ENCODE data around the gene SEMA3D. TPM values are rescaled to one million over a fixed set of nuclear protein-coding genes. Genes with fewer than 3 reads are reported as not detected.

The SEMA3D gene
- total and polyA plus RNA-seq, 9 of the 15 experiments (the other 6 are each of a cell fraction or from before 2014, with no cell fraction given): 0.01 to 0.10 (median 0.04) TPM; not detected in 1

DNA sequence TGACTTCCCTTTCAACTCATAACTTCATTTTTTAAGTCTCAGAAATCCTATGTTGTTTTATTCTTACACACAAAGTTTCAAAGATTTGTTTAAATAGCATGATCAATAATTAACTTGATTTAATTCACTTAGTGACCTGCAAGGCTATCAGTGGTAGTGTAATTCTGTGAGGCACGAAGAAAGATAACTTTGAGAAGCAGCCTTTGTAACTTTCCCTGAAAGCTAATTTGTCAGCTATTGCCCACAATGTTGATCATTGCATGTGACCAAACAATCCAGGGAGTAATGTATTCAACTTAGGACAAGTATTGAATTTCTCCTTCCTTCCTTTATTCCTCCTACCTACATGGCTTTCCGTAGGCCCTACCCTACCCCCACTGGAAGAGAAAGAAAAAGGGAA lies 111.0 kb downstream of the SEMA3D start:
- ATAC-seq: no peak
- 0% methylated on average over 2 of the region's 2 CpGs for WGBS (ENCODE audit: insufficient coverage, low coverage, missing lambda C conversion rate)
- no peaks in the 10 kb centered on the region for H3K4me1 ChIP-seq (replicated peaks in 1 of 2; ENCODE audit: control insufficient read depth in 2 of 2, insufficient read depth in 2 of 2, low read length in 2 of 2)
- H3K36me3 ChIP-seq (ENCODE audit: control insufficient read depth, insufficient read depth, low read length): no peaks in the 10 kb centered on the region
- no peaks in the 10 kb centered on the region for H3K9me3 ChIP-seq (replicated peaks; ENCODE audit: control insufficient read depth, insufficient read depth, low read depth, low read length)
- FAIRE-seq: no peak
- BruUV-seq (replicated peaks): no TSS peak
- H3K27me3 ChIP-seq (ENCODE audit: control insufficient read depth in 2 of 2, insufficient read depth in 2 of 2, low read length in 2 of 2): no peaks in the 10 kb centered on the region
- no peak overlapping the region for H3K4me3 ChIP-seq
- no peaks in the 10 kb centered on the region for H3K79me2 ChIP-seq (ENCODE audit: control insufficient read depth, insufficient read depth, low read length)
- CTCF ChIA-PET (ENCODE audit: low intra/inter-chr PET ratio): no interaction called here
- no peaks in the 10 kb centered on the region for H4K20me1 ChIP-seq (replicated peaks; ENCODE audit: control insufficient read depth, insufficient read depth, low read length)
- H3K4me2 ChIP-seq (ENCODE audit: insufficient read depth, low read length): no peak overlapping the region
- H3K27ac ChIP-seq (ENCODE audit: extremely low read depth, low read depth, low read length): no peak overlapping the region
- POLR2A ChIA-PET: no interaction called here
- no peak for DNase-seq (ENCODE audit: extremely low read depth in 1 of 4, low spot score in 3 of 4)
- no peak for TF ChIP-seq EGR1 (conservative IDR thresholded peaks at IDR 0.05)
- no peak for TF ChIP-seq ZNF407 (IDR thresholded peaks at IDR 0.05; ENCODE audit: low read depth)
- no peak for TF ChIP-seq NCOA2 (IDR thresholded peaks at IDR 0.05; ENCODE audit: partially characterized antibody in 2 of 2)
- TF ChIP-seq IFI16 (CRISPR knock-in tag; IDR thresholded peaks at IDR 0.05): no peak
- TF ChIP-seq SMARCC2 (IDR thresholded peaks at IDR 0.05; ENCODE audit: low read depth): no peak
- no peak for TF ChIP-seq PRPF4 (IDR thresholded peaks at IDR 0.05; ENCODE audit: insufficient read depth, low read depth, low read length, poor library complexity, severe bottlenecking)
- no peak for TF ChIP-seq SETDB1 (IDR thresholded peaks at IDR 0.05; ENCODE audit: low read length)
- TF ChIP-seq ZZZ3 (IDR thresholded peaks at IDR 0.05): no peak
- no peak for TF ChIP-seq ERF (CRISPR knock-in tag; IDR thresholded peaks at IDR 0.05)
- TF ChIP-seq TCF3 (CRISPR knock-in tag; IDR thresholded peaks at IDR 0.05): no peak
- no peak for TF ChIP-seq HNRNPUL1 (IDR thresholded peaks at IDR 0.05; ENCODE audit: low read length)
- intact Hi-C loops (cut with micrococcal nuclease): no loop called here
- in situ Hi-C loops (cut with MboI): no loop called here
- no peak overlapping the region for H2AFZ ChIP-seq (ENCODE audit: low read depth, low read length)
- H3K9me1 ChIP-seq (ENCODE audit: control insufficient read depth, insufficient read depth, low read length): no peaks in the 10 kb centered on the region
- H3K9ac ChIP-seq (ENCODE audit: insufficient read depth in 1 of 2, low read depth in 2 of 2, low read length in 2 of 2): no peak overlapping the region

Data from K562 (cell line).